Activated naive CD8-positive, alpha-beta T cell treated with anti-CD3 and anti-CD28 coated beads for 36 hours (primary cell): Measurements from ENCODE around the gene CKM. TPM values are rescaled to one million over a fixed set of nuclear protein-coding genes. Genes with fewer than 3 reads are reported as not detected.
"Not testable (repeated sequence)": the region's sequence is repeated elsewhere in the genome, so short reads cannot be mapped to it uniquely, and the experiment has no call there.

Experiments used
- DNase-seq: peaks from one replicate; pipeline ENCODE4 v3.0.0; 2021
- H3K27ac Mint-ChIP-seq: one replicate; pipeline ENCODE4 v1.8.0; 2022; ENCODE audit warnings: mild to moderate bottlenecking, moderate library complexity, mixed read lengths
- H3K27me3 Mint-ChIP-seq: one replicate; pipeline ENCODE4 v1.8.0; 2022; ENCODE audit warnings: mild to moderate bottlenecking, mixed read lengths
- H3K36me3 Mint-ChIP-seq: one replicate; pipeline ENCODE4 v1.8.0; 2021; ENCODE audit warnings: mild to moderate bottlenecking, mixed read lengths
- H3K4me1 Mint-ChIP-seq: one replicate; pipeline ENCODE4 v1.8.0; 2021; ENCODE audit warnings: mixed read lengths
- H3K4me3 Mint-ChIP-seq: one replicate; pipeline ENCODE4 v1.8.0; 2022; ENCODE audit warnings: mild to moderate bottlenecking, moderate library complexity, mixed read lengths
- H3K9me3 Mint-ChIP-seq: one replicate; pipeline ENCODE4 v1.8.0; 2022; ENCODE audit warnings: mixed read lengths
- total RNA-seq, 2 experiments: library from RNA; stranded (reverse); gene quantifications; one replicate each; pipeline ENCODE4 v1.2.3, GENCODE V29; 2021

CKM gene
- total RNA-seq, 2 experiments from 2014 or later: not detected

DNA sequence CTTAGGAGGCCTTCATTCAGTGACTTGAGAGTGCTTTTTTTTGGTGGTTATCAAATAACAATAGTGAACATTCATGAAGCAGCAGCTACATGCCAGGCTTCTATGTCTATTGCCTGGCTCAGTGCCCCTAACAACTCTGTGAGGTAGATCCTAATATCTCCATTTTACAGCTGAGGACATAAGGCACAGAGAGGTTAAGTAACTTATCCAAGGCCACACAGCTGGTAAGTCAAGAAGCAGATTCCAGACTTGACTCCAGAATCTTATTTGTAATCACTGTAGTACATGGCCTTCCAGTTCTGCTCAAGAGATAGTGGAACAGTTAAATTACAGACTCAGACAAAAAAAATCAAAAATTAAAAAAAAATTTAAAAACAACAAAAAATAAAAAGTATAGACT is 26.8 kb downstream of the CKM start:
- Mint-ChIP-seq H3K4me3 (no peak overlapping the region), H3K27ac (no peak overlapping the region), H3K9me3 (peaks cover 5% of the 10 kb centered on the region), H3K36me3 (peaks cover 28% of the 10 kb centered on the region), H3K27me3 (no peaks in the 10 kb centered on the region), H3K4me1 (peaks cover 3% of the 10 kb centered on the region)
- no peak for DNase-seq

DNA sequence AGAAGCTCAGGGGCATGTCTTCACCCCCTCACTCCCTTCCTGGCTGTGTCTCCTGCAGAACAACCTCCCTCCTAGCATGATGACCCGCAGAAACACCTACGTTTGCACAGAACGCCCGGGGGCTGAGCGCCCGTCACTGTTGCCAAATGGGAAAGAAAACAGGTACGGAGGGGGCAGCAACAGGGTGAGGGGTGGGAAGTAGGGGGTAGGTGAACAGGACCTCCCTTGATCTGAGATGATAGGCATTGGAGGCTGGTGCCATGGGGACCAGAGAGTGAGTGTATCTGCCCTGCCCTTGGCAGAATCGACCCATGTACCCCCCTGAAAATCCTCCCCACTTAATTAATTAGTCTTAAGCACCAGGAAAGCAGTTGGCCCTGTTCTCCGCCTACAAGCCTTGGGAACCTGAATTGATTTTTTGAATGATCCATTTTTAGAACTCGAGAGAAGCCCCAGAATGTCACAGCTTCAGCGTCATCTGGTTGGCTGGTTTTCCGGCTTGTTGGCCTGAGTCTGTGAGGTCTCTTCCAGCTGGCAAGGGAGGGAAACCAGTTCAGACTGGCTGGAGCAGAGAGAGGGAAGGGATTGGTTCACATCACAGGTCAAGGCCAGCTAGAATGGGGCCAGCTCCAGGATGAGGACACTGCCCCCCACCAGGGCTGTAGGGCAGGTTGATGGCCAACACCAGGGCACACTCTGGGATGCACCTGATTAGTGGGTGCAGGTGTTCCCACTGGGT is 28.2 kb downstream of the CKM start:
- no peak overlapping the region for H3K4me3 Mint-ChIP-seq
- H3K9me3 Mint-ChIP-seq: peaks cover 5% of the 10 kb centered on the region
- H3K4me1 Mint-ChIP-seq: peaks cover 3% of the 10 kb centered on the region
- H3K27me3 Mint-ChIP-seq: no peaks in the 10 kb centered on the region
- DNase-seq: no peak
- peaks cover 31% of the 10 kb centered on the region for H3K36me3 Mint-ChIP-seq
- H3K27ac Mint-ChIP-seq: no peak overlapping the region

DNA sequence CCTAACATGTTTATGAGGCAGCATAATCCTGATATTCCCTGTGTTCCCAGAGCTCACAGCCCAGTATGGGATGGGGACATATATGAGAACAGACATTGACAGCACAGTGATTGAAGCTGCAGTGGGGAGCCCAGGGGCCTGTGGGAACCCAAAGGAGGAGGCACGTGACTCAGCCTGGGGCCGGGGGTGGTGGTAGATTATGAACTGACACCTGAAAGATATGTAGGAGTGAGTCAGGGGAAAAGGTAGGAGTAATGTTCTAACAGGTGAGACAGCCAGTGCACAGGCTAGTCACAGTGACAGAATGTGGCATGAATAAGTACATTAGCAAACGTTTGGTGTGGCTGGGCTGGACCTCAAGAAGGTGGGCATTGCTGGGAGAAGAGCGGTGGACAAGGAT is 29.0 kb downstream of the CKM start:
- DNase-seq: no peak
- Mint-ChIP-seq H3K4me1 (peaks cover 3% of the 10 kb centered on the region), H3K27me3 (no peaks in the 10 kb centered on the region), H3K36me3 (peaks cover 29% of the 10 kb centered on the region), H3K9me3 (peaks cover 5% of the 10 kb centered on the region), H3K27ac (no peak overlapping the region), H3K4me3 (no peak overlapping the region)

DNA sequence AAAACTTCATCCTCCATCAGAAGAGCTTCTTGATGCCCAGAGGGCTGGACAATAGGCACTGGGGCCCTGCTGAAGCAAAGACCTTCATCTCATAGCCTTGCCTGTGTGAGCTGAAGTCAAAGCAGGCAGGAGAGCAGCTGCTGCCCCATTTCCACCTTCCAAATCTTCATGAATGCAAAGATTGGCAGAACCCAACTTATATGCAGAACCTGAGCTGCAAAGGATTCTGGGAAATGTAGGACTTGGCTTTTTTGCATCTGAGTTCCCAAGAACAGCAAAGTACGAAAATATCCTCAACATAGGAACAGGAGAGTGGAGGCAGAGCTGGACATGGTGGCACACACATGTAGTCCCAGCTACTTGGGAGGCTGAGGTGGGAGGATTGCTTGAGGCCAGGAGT is 30.8 kb downstream of the CKM start:
- Mint-ChIP-seq H3K36me3 (peaks cover 27% of the 10 kb centered on the region), H3K27ac (no peak overlapping the region), H3K9me3 (peaks cover 5% of the 10 kb centered on the region), H3K4me1 (peaks cover 3% of the 10 kb centered on the region), H3K4me3 (no peak overlapping the region), H3K27me3 (no peaks in the 10 kb centered on the region)
- no peak for DNase-seq

DNA sequence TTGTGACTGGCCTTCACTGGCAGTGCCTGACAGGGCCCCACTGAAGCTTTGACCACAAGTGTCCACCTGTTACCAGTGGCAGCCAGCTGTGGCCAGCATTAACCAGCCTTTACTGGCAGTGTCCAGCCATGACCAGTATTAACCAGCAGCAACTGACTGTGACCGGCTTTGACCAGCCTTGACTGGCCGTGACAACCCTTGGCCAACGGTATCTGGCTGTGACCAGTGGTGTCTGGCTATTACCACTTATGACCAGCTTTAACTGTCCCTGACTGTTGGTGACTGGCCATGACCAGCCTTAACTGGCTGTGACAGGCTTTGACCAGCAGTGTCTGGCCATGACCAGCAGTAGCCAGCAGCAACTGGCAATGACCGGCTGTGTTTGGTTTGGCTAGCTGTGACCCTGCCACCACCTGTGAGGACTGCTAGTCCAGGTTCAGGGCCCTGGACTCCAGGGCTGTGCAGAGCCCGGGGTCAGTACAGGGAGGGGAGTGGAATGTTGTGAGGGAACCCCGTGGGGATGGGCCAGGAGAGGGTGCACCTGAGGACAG is 32.2 kb downstream of the CKM start:
- Mint-ChIP-seq H3K36me3 (peaks cover 27% of the 10 kb centered on the region), H3K4me1 (peaks cover 3% of the 10 kb centered on the region), H3K4me3 (no peak overlapping the region), H3K27me3 (no peaks in the 10 kb centered on the region), H3K27ac (no peak overlapping the region), H3K9me3 (peaks cover 5% of the 10 kb centered on the region)
- no peak for DNase-seq

DNA sequence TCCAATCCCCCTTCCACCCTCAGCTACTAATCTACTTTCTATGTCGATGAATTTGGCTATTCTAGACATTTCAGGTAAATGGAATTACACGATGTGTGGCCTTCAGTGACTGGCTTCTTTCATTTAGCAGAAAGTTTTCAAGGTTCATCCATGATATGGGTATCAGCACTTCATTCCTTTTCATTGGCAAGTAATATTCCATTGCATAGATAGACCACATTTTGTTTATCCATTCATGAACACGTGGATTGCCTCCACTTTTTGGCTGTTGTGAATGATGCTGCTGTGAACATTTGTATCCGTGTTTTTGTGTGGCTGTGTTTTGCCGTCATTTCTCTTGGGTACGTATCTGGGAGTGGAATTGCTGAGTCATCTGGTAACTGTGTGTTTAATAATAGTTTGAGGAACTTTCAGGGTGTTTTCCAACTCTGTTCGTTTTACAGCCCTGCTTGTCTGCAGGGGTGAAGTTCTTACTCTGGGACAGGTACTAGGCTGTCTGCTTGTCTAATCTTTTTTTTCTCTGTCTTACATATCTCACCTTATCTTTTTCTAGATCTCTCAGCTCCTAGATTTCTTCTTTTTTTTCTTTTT is 39.1 kb downstream of the CKM start:
- no peaks in the 10 kb centered on the region for H3K27me3 Mint-ChIP-seq
- H3K27ac Mint-ChIP-seq: no peak overlapping the region
- H3K36me3 Mint-ChIP-seq: peaks cover 21% of the 10 kb centered on the region
- peaks cover 2% of the 10 kb centered on the region for H3K9me3 Mint-ChIP-seq
- DNase-seq: no peak
- H3K4me1 Mint-ChIP-seq: no peaks in the 10 kb centered on the region
- no peak overlapping the region for H3K4me3 Mint-ChIP-seq

DNA sequence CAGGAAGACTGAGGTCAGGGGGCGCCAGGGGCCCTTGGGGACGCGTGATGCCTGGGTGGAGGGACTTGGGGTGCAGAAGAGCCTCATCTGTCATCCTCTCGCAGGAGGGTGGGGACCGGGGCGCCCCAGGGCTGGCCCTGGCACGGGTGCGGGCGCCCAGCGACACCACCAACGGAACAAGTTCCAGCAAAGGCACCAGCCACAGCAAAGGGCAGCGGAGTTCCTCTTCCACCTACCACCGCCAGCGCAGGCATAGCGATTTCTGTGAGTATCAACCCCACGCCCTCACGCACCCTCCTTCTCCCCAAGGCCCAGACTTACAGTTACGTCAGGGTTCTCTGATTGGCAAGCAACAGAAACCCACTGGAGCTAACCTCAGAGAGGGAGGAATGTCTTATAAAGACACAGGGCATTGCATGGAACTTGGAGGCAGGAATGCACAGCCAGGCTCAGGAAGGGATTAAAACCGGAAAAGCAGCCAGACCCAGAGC is 42.2 kb downstream of the CKM start:
- H3K4me1 Mint-ChIP-seq: no peaks in the 10 kb centered on the region
- no peak overlapping the region for H3K4me3 Mint-ChIP-seq
- H3K9me3 Mint-ChIP-seq: peaks cover 2% of the 10 kb centered on the region
- no peaks in the 10 kb centered on the region for H3K27me3 Mint-ChIP-seq
- no peak for DNase-seq
- H3K36me3 Mint-ChIP-seq: peaks cover 14% of the 10 kb centered on the region
- H3K27ac Mint-ChIP-seq: no peak overlapping the region

DNA sequence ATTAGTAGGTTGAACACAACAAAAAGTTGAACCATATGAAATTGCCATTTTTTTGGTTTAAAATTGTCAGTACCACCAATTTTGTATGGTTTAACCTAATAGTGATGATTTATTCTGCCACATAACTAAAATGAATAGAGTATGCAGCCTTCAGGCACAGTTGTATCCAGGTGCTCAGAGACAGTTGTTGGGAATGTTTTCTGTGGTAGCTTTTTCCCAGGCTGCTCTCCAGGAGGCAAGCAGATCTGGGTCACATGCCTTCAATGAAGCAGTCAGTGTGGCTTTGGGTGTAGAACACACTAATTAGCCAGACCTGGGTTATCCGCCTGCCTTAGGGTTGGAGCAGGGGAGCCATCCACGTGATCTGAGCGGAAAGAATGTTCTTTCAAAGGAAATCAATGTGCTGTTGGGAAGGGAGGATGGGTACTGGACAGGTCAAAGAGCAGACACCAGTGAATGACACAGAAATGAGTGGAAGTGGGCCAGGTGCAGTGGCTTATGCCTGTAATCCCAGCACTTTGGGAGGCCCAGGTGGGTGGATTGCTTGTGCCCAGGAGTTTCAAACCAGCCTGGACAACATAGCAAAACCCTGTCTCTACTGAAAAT is 43.0 kb downstream of the CKM start:
- peaks cover 12% of the 10 kb centered on the region for H3K36me3 Mint-ChIP-seq
- no peaks in the 10 kb centered on the region for H3K27me3 Mint-ChIP-seq
- H3K4me3 Mint-ChIP-seq: no peak overlapping the region
- no peaks in the 10 kb centered on the region for H3K4me1 Mint-ChIP-seq
- no peak for DNase-seq
- H3K27ac Mint-ChIP-seq: no peak overlapping the region
- H3K9me3 Mint-ChIP-seq: peaks cover 2% of the 10 kb centered on the region

DNA sequence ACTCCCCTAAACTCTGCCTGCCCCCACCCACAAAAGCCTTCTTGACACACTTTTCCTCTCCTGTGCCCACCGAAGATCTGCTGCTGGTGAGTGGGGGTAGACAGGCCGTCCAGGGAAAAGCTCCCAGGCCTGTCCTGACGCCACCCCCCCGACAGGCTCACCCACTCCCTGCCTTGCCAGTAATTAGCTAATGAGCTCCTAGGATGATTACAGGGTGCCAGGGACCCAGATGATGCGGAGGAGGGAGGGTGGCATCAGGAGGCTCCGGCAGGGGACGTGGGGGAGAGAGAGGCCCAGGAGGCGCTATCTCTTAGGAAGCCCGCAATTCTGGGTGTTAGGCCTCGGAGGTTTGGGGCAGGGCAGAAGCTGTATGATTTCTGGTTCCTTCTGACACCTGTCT is 44.6 kb downstream of the CKM start:
- H3K4me1 Mint-ChIP-seq: no peaks in the 10 kb centered on the region
- H3K4me3 Mint-ChIP-seq: no peak overlapping the region
- H3K27me3 Mint-ChIP-seq: no peaks in the 10 kb centered on the region
- peaks cover 5% of the 10 kb centered on the region for H3K36me3 Mint-ChIP-seq
- no peaks in the 10 kb centered on the region for H3K9me3 Mint-ChIP-seq
- no peak for DNase-seq
- H3K27ac Mint-ChIP-seq: no peak overlapping the region

DNA sequence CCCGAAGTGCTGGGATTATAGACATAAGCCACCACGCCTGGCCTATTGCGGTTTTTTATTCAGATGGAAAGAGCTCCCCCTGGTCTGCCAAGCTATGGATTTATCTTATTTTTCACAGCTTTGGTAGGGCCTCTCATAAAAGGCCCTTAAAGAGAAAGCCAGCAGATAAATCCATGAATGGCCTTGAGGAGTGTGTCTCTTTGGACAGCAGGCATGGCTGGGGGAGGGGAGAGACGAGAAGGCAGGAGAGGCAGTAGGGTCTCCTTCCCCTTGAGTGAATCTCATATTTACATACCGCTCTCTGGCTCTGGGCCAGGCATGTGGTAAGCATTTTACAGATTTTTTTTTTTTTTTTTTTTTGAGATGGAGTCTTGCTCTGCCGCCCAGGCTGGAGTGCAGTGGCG is 46.4 kb downstream of the CKM start:
- H3K36me3 Mint-ChIP-seq: peaks cover 5% of the 10 kb centered on the region
- no peaks in the 10 kb centered on the region for H3K27me3 Mint-ChIP-seq
- no peak for DNase-seq
- H3K4me3 Mint-ChIP-seq: no peak overlapping the region
- H3K9me3 Mint-ChIP-seq: no peaks in the 10 kb centered on the region
- no peak overlapping the region for H3K27ac Mint-ChIP-seq
- H3K4me1 Mint-ChIP-seq: no peaks in the 10 kb centered on the region

DNA sequence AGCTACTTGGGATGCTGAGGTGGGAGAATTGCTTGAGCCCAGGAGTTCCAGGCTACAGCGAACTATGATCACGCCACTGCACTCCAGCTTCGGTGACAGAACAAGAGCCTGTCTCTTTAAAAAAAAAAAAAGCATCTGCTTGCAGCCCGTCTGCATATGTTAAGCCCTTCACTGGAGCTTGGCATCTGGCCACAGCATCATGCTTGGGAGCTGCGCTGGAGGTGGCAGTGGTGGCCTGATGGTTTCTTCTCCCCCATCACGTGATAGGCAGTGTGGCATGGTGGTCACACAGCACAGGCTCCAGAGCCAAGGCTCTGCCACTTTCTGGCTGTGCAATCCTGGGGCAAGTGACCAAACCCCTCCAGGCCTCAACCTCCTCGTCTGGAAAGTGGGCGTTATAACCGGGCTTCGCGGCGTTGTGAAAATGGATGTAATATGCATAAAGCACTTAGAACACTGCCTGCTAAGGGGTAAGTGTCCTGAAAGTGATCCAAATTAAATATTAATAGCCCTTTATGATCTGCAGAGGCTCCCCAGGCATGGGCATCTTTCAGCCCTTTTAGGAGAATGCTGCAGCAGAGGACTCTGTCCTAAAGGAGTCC is 47.2 kb downstream of the CKM start:
- no peaks in the 10 kb centered on the region for H3K27me3 Mint-ChIP-seq
- H3K27ac Mint-ChIP-seq: no peak overlapping the region
- H3K4me3 Mint-ChIP-seq: no peak overlapping the region
- DNase-seq: no peak
- H3K9me3 Mint-ChIP-seq: no peaks in the 10 kb centered on the region
- no peaks in the 10 kb centered on the region for H3K4me1 Mint-ChIP-seq
- peaks cover 5% of the 10 kb centered on the region for H3K36me3 Mint-ChIP-seq

DNA sequence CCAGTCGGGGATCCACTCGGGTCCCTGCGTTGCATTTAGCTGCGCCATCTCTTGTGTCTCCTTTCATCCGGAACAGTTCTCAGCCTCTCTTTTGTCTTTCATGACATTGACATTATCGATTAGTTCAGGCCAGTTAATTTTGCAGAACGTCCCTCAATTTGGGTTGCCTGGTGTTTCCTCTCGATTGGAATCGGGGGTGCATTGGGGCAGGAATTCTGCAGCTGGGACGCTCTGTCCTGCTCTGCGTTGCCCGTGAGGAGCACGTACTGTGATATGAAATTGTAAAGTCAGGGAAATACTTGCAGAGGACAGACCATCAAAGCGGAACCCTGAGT is 49.2 kb downstream of the CKM start:
- H3K4me1 Mint-ChIP-seq: no peaks in the 10 kb centered on the region
- H3K9me3 Mint-ChIP-seq: no peaks in the 10 kb centered on the region
- peaks cover 2% of the 10 kb centered on the region for H3K36me3 Mint-ChIP-seq
- no peak for DNase-seq
- no peak overlapping the region for H3K27ac Mint-ChIP-seq
- H3K4me3 Mint-ChIP-seq: no peak overlapping the region
- H3K27me3 Mint-ChIP-seq: no peaks in the 10 kb centered on the region

DNA sequence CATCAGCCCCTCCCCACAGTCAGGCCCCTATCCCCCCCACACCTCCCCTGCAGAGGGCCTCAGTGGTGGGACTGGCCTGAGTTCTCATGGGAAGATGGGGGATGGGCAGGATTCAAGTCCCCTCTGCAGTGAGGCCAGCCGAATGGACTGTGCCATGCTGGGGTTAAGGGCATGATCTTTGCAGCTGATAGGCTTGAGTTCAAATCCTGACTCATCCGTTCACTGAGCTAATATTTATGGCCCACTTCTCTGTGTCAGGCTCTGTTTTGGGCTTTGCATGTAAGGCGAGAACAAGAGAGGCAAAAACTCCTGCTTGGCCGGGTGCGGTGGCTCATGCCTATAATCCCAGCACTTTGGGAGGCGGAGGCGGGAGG is 51.0 kb downstream of the CKM start:
- Mint-ChIP-seq H3K27ac (no peak overlapping the region), H3K27me3 (no peaks in the 10 kb centered on the region), H3K36me3 (peaks cover 2% of the 10 kb centered on the region), H3K9me3 (no peaks in the 10 kb centered on the region), H3K4me1 (no peaks in the 10 kb centered on the region), H3K4me3 (no peak overlapping the region)
- DNase-seq: no peak

DNA sequence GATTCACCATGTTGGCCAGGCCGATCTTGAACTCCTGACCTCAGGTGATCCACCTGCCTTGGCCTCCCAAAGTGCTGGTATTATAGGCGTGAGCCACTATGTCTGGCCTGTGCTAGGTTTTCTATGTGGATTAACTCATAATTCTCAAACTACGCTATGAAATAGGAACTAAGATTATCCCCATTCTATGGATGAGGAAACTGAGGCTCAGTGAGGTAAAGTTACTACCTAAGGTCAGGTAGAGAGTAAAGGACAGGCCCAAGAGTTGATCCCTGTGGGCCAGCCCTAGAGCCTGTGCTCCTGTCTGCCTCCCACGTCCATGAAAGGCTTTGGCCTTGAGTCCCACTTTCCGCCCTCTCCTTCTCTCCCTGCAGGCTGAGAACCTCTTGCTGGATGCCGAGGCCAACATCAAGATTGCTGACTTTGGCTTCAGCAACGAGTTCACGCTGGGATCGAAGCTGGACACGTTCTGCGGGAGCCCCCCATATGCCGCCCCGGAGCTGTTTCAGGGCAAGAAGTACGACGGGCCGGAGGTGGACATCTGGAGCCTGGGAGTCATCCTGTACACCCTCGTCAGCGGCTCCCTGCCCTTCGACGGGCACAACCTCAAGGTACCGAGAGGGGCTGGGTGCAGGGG is 51.5 kb downstream of the CKM start:
- Mint-ChIP-seq H3K4me3 (no peak overlapping the region), H3K4me1 (no peaks in the 10 kb centered on the region), H3K36me3 (peaks cover 2% of the 10 kb centered on the region), H3K27me3 (no peaks in the 10 kb centered on the region), H3K9me3 (no peaks in the 10 kb centered on the region), H3K27ac (no peak overlapping the region)
- DNase-seq: no peak

DNA sequence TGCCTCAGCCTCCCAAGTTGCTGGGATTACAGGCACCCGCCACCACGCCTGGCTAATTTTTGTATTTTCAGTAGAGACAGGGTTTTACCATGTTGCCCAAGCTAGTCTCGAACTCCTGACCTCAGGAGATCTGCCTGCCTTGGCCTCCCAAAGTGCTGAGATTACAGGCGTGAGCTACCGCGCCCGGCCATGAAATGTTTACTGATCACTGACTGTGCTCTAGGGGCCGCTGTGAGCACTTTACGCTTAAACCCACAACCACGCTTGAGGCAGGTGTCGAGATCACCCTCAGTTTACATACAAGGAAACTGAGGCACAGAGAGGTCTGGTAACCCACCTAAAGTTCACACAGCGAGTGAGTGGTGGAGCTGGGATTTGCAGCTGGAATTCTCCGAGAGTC is 52.7 kb downstream of the CKM start:
- not testable (repeated sequence) for H3K27me3 Mint-ChIP-seq, H3K36me3 Mint-ChIP-seq, DNase-seq, H3K27ac Mint-ChIP-seq, H3K4me1 Mint-ChIP-seq, H3K9me3 Mint-ChIP-seq, H3K4me3 Mint-ChIP-seq
